GM18868 (cell line): ENCODE data around the gene RPH3AL.
"Not testable (repeated sequence)": the region's sequence is repeated elsewhere in the genome, so short reads cannot be mapped to it uniquely, and the experiment has no call there.

ENCODE experiments used
- ATAC-seq: cut with Tn5 transposase; IDR thresholded peaks from one replicate; pipeline ENCODE4 v1.9.1; 2021; ENCODE audit warnings: mild to moderate bottlenecking, moderate library complexity; ENCODE audit not compliant: unreplicated experiment

Gene RPH3AL

GRCh38 chr17:320809-321385, 31.7 kb downstream of the RPH3AL start:
- ATAC-seq = no peak

DNA sequence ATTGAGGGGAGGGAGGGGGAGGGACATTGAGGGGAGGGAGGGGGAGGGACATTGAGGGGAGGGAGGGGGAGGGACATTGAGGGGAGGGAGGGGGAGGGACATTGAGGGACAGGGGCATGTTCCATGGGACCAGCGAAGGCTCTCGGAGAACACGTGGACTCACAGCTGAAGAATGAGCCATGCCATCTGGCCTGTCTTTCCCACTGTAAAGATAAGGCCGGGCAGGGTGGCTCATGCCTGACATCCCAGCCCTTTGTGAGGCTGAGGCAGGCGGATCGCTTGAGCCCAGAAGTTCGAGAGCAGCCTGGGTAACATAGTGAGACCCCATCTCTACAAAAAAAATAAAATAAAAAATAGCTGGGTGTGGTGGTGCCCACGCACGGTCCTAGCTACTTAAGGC, 32.5 kb downstream of the RPH3AL start:
- ATAC-seq = no peak

GRCh38 chr17:319266-319665, 33.3 kb downstream of the RPH3AL start:
- no peak for ATAC-seq

GRCh38 chr17:317070-317469, 35.5 kb downstream of the RPH3AL start:
- ATAC-seq = not testable (repeated sequence)

GRCh38 chr17:315399-315798, 37.2 kb downstream of the RPH3AL start:
- ATAC-seq = not testable (repeated sequence)

DNA sequence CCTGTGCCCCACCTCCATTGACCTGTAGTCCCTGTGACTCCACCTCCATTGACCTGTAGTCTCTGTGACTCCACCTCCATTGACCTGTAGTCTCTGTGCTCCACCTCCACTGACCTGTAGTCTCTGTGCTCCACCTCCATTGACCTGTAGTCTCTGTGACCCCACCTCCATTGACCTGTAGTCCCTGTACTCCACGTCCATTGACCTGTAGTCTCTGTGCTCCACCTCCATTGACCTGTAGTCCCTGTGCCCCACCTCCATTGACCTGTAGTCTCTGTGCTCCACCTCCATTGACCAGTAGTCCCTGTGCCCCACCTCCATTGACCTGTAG, 38.0 kb downstream of the RPH3AL start:
- ATAC-seq = not testable (repeated sequence)

GRCh38 chr17:313911-314613, 38.5 kb downstream of the RPH3AL start:
- no peak for ATAC-seq

- no peak for ATAC-seq
These were observed 39.4 kb downstream of the RPH3AL start for GRCh38 chr17:313231-313630.

DNA sequence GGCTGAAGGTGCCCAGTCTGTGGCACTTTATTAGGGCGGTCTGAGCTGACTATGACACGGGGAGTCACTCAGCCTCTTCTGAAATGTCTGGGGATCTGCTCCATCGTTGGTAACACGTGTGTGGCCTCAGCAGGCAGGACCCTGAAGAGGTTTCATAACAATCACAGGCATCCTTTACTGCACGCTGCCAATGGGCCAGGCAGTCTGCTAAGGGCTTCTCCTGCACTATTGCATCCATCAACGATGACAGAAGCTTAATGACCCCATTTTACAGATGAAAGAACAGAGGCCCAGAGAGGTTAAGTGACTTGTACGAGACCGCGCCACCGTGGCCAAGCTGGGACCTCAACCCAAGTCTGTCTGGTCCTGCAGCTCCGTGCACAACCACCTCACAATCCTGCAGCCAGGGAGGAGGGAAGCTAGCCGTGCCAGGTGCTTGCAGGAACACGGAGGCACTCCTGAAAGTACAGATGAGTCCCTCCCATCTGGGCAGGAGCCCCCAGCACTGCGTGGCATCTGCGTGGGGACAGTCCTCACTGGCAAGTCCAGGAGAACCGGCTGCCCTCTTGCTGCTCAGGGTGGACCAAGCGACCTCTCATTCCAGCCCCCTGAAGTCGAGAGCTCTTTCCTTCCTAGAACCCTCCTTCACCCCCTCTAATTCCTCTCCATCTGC, 40.0 kb downstream of the RPH3AL start:
- no peak for ATAC-seq

- ATAC-seq = no peak
These were observed 41.4 kb downstream of the RPH3AL start for GRCh38 chr17:311119-311782.

DNA sequence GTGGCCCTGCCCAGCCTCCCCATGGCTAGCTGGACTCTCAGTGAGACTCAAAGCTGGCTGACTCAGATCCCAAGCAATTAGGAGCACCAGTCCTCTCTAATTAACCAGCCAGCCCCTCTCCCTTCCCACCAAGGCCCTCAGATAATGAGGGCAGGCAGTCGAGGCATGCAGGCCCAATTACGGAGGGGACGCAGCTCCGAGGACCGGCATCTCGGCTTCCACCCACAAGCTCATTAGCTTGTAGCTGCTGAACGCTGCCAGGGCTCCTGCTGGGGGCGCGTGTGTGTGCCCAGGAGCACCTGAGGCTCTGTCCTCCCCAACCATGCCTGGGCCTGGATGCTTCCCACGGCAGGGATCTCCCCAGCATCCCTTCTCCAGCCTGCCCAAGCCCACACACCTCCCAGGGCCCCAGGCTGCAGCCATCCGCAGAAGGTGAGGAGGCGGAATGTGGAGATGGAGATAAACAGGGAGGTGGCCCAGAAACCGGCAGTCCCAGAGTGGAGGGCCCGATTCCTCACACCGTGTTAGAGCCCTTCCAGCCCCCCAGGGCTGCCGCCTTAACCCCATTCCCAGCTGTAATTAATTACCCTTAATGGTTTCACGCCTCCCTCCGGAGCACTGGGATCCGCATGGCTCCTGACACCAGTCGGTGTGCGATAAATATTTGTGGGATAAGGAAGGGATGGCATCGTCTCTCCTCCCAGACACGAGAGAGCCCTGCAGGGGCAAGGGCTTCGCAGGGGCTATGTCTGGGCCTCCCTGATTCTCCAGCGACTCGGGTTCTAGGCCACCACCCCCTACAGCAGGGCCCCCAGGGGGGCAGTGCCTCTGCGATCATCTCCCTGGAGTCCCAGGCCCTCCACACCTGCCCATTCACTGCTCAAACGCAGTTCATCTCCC, 42.2 kb downstream of the RPH3AL start:
- ATAC-seq = no peak

- no peak for ATAC-seq
These were observed 43.2 kb downstream of the RPH3AL start for GRCh38 chr17:309361-309888.

- no peak for ATAC-seq
These were observed 44.7 kb downstream of the RPH3AL start for GRCh38 chr17:307741-308507.

GRCh38 chr17:307295-307691, 45.3 kb downstream of the RPH3AL start:
- ATAC-seq = no peak

DNA sequence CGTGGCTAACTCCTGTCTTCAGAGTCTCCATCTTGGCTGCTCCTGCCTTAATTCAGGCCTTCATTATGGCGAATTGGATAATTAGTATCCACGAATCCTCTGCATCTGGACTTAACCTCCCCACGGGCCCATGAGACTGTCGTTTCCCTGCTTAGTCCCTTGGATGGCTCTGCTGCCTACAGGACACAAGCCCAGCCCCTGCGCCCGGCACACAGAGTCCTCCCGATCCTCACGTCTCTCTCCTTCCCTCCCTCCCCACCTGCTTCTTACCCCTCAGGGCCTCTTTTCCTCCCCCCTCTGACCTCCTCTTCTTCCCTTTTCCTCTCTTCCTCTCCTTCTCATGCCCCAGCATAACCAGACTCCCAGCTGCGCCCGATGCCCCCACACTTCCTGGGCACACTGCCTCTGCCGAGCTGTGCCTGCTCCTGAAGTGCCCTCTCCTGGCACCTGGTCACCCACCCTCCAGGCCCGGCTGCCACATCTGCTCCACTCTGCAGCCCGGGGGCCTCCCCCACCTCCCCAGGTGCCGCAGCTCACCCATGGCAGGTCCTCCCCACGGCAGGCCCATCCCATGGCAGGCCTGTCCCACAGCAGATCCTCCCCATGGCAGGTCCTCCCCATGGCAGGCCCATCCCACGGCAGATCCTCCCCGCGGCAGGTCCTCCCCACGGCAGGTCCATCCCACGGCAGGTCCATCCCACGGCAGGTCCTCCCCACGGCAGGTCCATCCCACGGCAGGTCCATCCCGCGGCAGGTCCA, 45.9 kb downstream of the RPH3AL start:
- no peak for ATAC-seq

GRCh38 chr17:306116-306515, 46.5 kb downstream of the RPH3AL start:
- no peak for ATAC-seq

- ATAC-seq = no peak
These were observed 47.3 kb downstream of the RPH3AL start for GRCh38 chr17:305090-305976.

- no peak for ATAC-seq
These were observed 48.1 kb downstream of the RPH3AL start for GRCh38 chr17:304461-304860.
